ENCODE data around the gene SFTPA1. TPM values are rescaled to one million over a fixed set of nuclear protein-coding genes. Genes with fewer than 3 reads are reported as not detected.
"Not testable (repeated sequence)": the region's sequence is repeated elsewhere in the genome, so short reads cannot be mapped to it uniquely, and the experiment has no call there.

The SFTPA1 gene
- total RNA-seq, 2 experiments from 2014 or later, result not detected

DNA sequence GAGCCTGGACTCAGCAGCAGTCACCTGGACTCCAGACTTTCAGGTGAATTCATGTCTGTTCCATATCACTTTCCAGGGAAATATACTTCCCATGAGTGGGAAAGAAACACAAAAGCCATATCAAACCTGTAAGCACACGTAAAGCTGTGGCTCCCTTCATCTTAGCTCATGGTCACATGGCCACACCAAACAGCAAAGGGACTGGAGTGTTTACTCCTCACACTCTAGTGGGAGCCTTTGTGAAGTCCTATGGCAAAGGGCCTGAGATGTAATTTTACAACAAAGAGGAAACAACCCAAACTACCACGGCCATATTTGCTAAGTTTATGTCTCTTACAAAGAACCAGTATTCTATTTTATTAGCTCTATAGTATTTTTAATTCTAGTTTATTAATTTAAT lies 16.3 kb downstream of the SFTPA1 start:
- POLR2A ChIA-PET, result no interaction called here
- H3K4me3 Mint-ChIP-seq, result no peak overlapping the region

GRCh38 chr10:79628083-79628482 lies 17.3 kb downstream of the SFTPA1 start:
- peaks cover 23% of the 10 kb centered on the region for H3K27me3 Mint-ChIP-seq
- no peak for DNase-seq
- H3K4me1 Mint-ChIP-seq, result no peaks in the 10 kb centered on the region
- no peak overlapping the region for H3K4me3 Mint-ChIP-seq
- no peak overlapping the region for H3K27ac Mint-ChIP-seq
- POLR2A ChIA-PET, result no interaction called here
- CTCF ChIA-PET, result no interaction called here
- peaks cover 4% of the 10 kb centered on the region for H3K9me3 Mint-ChIP-seq
- no peaks in the 10 kb centered on the region for H3K36me3 Mint-ChIP-seq (ENCODE audit: low read depth)

More for the DNA sequence above, 16.3 kb downstream of the SFTPA1 start:
- no peak for DNase-seq
- Mint-ChIP-seq H3K27ac (no peak overlapping the region), H3K4me1 (no peaks in the 10 kb centered on the region), H3K9me3 (peaks cover 4% of the 10 kb centered on the region), H3K36me3 (ENCODE audit: low read depth) (no peaks in the 10 kb centered on the region), H3K27me3 (peaks cover 29% of the 10 kb centered on the region)
- CTCF ChIA-PET, result no interaction called here

DNA sequence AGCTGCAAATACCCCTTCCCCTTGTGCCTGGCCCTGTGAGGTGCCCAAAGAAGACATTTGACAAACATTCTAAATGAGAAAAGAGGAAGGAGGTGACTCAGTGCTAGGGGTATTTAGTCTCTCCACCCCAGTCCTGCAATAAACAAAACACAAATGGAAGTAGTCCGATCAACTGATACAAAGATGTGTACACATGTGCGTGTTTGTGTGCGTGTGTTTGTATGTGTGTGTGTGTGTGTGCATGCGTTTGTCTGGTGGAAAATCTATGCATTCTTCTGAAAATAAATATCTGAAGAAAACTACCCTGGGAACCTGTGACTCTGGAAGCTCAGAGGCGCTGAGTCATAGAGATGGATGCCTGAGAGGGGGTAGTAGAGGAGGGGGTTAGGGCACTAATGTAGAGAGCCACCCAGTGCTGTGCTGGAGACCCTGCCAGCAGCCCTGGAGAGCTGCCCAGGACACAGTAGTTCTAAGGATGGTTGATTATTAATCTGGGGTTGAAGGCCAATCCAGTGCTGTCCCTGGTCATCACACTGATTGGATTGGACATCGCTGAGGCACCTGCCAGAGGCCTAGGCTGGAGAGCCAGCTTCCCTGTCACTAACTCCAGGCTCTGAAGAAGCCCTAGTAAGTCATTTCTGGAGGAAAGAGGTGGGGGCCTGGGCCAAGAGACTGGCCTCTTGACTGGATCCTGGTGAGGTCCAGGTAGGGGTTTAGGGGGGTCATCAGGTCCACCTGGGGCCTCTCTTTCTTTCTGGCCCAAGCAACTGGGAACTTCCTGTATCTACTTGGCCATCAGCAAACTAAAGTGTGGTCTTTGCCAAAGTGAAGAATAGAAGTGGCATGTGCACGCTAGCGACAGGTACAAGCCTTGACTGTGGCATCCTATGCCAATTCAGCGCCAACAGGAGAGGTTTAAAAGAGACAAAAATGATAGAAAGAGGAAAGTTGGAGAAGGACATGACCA lies 18.5 kb downstream of the SFTPA1 start:
- H3K9me3 Mint-ChIP-seq, result peaks cover 4% of the 10 kb centered on the region
- ChIA-PET POLR2A (no interaction called here), CTCF (no interaction called here)
- no peak for DNase-seq
- peaks cover 26% of the 10 kb centered on the region for H3K27me3 Mint-ChIP-seq
- no peak overlapping the region for H3K27ac Mint-ChIP-seq
- no peaks in the 10 kb centered on the region for H3K36me3 Mint-ChIP-seq (ENCODE audit: low read depth)
- H3K4me3 Mint-ChIP-seq, result no peak overlapping the region
- H3K4me1 Mint-ChIP-seq, result no peaks in the 10 kb centered on the region

- no peaks in the 10 kb centered on the region for H3K36me3 Mint-ChIP-seq (ENCODE audit: low read depth)
- no peak overlapping the region for H3K4me3 Mint-ChIP-seq
- no peak for DNase-seq
- peaks cover 24% of the 10 kb centered on the region for H3K27me3 Mint-ChIP-seq
- H3K27ac Mint-ChIP-seq, result no peak overlapping the region
- H3K4me1 Mint-ChIP-seq, result no peaks in the 10 kb centered on the region
- H3K9me3 Mint-ChIP-seq, result peaks cover 4% of the 10 kb centered on the region
- CTCF ChIA-PET, result no interaction called here
- POLR2A ChIA-PET, result no interaction called here
These were observed 19.2 kb downstream of the SFTPA1 start for GRCh38 chr10:79629955-79630327.

- H3K4me3 Mint-ChIP-seq; POLR2A ChIA-PET; DNase-seq; CTCF ChIA-PET; H3K27ac Mint-ChIP-seq; H3K36me3 Mint-ChIP-seq (ENCODE audit: low read depth); H3K4me1 Mint-ChIP-seq; H3K9me3 Mint-ChIP-seq: not testable (repeated sequence)
- H3K27me3 Mint-ChIP-seq, result peaks cover 14% of the 10 kb centered on the region
These were observed 26.0 kb downstream of the SFTPA1 start for GRCh38 chr10:79636654-79637199.

GRCh38 chr10:79638318-79638717 lies 27.6 kb downstream of the SFTPA1 start:
- no peak overlapping the region for H3K27ac Mint-ChIP-seq
- no peaks in the 10 kb centered on the region for H3K4me1 Mint-ChIP-seq
- H3K27me3 Mint-ChIP-seq, result peaks cover 13% of the 10 kb centered on the region
- H3K36me3 Mint-ChIP-seq (ENCODE audit: low read depth), result no peaks in the 10 kb centered on the region
- no peak for DNase-seq
- ChIA-PET CTCF (no interaction called here), POLR2A (no interaction called here)
- no peak overlapping the region for H3K4me3 Mint-ChIP-seq
- no peaks in the 10 kb centered on the region for H3K9me3 Mint-ChIP-seq

- H3K4me1 Mint-ChIP-seq; H3K36me3 Mint-ChIP-seq (ENCODE audit: low read depth); H3K4me3 Mint-ChIP-seq; H3K27ac Mint-ChIP-seq; H3K27me3 Mint-ChIP-seq; H3K9me3 Mint-ChIP-seq; DNase-seq; CTCF ChIA-PET; POLR2A ChIA-PET: not testable (repeated sequence)
These were observed 42.0 kb downstream of the SFTPA1 start for GRCh38 chr10:79652695-79653094.

DNA sequence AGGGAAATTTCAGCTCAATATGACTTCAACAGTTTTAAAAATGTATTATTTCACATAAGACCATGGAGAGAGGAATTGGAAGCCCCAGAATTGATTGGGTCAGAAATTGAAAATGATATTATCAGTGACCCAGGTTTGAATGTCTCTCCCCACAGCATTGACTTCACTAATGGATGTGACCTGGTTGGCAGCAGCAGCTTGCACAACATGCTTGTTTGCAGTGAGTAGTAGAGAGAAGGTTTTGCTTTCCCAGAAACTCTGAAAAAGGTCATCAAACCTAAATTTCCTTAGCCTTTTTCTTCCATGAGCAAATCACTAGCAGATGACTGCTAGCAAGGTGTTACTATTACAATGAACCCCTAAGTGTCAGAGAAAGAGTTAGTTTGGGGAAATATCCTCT lies 52.5 kb downstream of the SFTPA1 start:
- H3K4me1 Mint-ChIP-seq, H3K9me3 Mint-ChIP-seq, POLR2A ChIA-PET: not testable (repeated sequence)

GRCh38 chr10:79664686-79665085 lies 53.9 kb downstream of the SFTPA1 start:
- H3K27ac Mint-ChIP-seq; CTCF ChIA-PET; H3K36me3 Mint-ChIP-seq (ENCODE audit: low read depth); H3K27me3 Mint-ChIP-seq; H3K4me3 Mint-ChIP-seq; DNase-seq; H3K4me1 Mint-ChIP-seq; POLR2A ChIA-PET; H3K9me3 Mint-ChIP-seq: not testable (repeated sequence)

More for the DNA sequence above, 52.5 kb downstream of the SFTPA1 start:
- H3K27ac Mint-ChIP-seq; H3K27me3 Mint-ChIP-seq; H3K4me3 Mint-ChIP-seq; CTCF ChIA-PET; DNase-seq; H3K36me3 Mint-ChIP-seq (ENCODE audit: low read depth): not testable (repeated sequence)

Other genes starting within 250 kb of the SFTPA1 start
- gene ZCCHC24, start 165.3 kb upstream of the SFTPA1 start, total RNA-seq, result 1 to 10 TPM; 1.5 TPM
- gene EIF5AL1, start 98.4 kb upstream of the SFTPA1 start, total RNA-seq, result 1 to 10 TPM; 1.2 to 1.7 TPM
- not detected for gene SFTPA2, start 50.5 kb upstream of the SFTPA1 start, total RNA-seq
- 1 to 10 TPM; 1.6 to 1.7 TPM for gene NUTM2B, start 92.3 kb downstream of the SFTPA1 start, total RNA-seq
- under 1 TPM; 0.18 TPM for gene NUTM2E, start 215.8 kb downstream of the SFTPA1 start, total RNA-seq

Measured in activated CD4-positive, alpha-beta memory T cell treated with anti-CD3 and anti-CD28 coated beads, Interleukin-2, amount 10 ng/mL, durations not matched to agents 7 days and 5 days (primary cell).